HUDEP-2 (cell line): ENCODE data around the gene C1QBP.

Experiments
- DNase-seq, 76 experiments: peaks; one replicate each; lab custom pipeline; 2025; ENCODE audit not compliant: unreplicated experiment in 76 of 76; lab: John Stamatoyannopoulos, UW

Gene C1QBP

DNA sequence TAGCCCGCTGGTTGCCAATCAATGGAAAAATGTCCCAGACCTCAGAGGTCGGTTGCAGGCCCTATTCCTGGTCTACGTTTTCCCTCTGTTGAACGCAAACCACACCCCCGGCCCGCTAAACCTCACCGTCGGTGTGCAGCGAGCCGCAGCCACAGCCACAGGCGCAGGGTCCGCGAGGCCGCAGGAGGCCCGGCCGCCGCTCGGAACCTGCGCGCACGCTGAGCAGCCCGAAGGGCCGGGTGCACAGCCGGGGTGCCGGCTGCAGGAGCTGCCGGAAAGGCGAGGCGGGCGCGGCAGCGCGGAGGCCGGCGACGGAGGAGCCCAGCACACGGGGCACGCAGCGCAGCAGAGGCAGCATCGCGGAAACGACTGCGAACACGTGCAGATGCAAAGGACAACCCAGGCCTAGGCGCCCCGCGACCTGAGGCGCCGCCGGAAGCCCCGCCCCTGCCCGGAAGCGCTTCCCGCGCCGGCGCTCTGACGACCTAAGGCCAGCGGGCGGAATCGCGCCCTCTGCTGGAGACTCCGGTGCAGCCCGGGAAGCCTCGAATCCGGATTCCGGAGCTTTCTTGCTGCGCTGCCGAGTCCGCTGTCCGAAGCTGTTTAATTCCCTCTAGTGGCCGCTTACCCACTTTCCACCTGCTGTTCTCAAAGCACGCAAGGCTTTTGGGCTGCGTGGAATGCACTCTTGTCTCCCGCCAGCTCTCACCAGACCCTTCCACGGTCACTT is at the start of gene C1QBP:
Gene C1QBP (minus strand): TSS at position 440 of the 730 bp plus-strand sequence. CDS start 82 bp downstream, at position 358.
- DNase-seq, result peak in 74 of 76 experiments; percentile 42 to 94 (median 84)

DNA sequence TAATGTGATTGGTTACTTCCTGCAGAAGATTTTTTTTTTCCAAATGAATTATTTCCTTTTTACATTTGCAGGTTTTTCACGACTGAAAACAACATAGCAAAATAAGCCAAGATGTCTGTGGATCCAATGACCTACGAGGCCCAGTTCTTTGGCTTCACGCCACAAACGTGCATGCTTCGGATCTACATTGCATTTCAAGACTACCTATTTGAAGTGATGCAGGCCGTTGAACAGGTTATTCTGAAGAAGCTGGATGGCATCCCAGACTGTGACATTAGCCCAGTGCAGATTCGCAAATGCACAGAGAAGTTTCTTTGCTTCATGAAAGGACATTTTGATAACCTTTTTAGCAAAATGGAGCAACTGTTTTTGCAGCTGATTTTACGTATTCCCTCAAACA is 49.8 kb upstream of the C1QBP start:
- no peak for DNase-seq

DNA sequence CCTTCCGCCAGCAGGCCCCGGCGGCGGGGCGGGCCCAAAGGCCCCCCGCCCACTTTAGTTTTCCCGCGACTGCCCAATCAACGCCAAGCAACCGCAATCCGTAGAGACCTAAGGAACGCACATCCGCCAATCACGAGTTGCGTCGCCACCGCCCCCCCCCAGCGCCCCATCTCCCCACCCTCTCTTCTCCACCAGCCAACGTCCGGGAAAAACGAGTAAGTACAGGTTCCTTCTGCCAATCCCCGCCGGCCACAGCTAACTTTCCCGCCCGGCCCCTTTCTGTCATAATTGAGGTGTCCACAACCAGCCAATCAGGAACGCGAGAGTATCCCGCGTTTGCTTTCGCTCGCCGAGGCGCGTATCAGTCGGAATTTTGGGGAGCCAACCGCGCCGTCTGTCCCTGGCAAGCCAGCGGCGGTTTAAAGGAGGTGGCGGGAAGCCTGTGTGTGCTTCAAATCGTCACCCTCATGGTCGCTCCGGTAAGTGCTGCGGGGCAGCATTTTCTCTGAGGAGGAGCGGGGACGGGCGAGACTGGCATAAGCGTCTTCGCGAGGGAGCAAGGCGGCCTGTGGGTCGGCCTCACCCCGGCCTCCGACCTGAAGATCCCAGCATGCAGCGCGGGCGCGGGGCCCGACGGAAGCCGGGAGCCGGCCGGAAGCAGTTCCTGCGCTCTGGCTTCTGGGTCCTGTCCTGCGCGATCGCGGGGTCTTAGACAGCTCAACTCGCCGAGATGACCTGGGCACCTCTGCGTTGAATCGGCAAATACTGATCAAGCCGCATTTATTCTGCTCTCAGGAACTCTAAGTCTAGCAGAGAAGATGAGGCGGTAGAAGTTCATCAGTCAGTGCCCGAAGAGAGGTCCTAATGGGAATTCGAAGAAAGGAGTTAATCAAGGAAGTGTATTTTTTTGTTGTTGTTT is 47.5 kb upstream of the C1QBP start, which contains the start of gene MIS12:
Gene MIS12 (plus strand): TSS at position 361 of the 919 bp plus-strand sequence. CDS start 2,297 bp downstream, outside the sequence.
- DNase-seq, result peak in 75 of 76 experiments; percentile 84 to 99 (median 96)

DNA sequence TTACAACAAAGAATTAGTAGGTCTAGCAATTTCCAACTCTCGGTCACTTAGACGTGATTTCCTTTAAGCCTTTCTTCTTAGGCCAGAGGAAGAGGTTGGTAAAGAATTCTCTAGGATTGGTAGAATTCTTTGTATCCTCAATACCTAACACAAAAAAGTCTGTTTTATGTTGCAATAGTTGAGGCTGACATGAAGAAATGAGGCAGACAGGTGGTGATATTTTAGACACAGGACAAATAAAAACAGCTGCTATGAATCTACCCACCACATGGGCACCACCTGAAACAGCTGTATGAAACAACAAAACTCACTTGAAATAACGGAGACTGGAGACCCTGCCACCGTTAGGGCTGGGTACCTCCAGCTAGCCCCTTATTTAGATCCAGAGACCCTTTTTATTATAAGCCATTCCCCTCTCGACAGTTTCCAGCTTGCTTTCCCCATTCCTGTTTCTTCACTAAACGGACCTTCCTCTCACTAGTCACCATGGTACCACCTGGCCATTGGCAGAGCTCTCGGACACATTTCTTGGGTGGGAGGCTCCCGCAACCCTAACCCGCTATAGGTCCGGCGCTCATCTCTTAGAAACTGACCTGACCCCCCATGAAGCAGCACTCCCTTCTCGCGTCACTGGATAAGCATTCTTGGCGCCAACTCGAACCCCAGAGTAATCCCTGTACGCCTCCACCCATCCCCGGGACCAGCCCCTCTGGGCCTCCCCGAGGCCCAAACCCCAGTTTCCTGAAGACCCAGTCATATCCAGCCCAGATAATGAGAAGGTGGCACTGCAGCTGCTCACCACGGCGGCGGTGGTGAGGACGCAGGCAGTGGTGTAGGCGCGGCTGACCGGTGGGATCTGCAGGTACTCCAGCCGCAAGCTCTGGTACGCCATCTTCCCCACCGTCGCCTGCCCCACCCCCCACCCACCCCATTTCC is 46.6 kb upstream of the C1QBP start, which contains the start of gene DERL2:
Gene DERL2 (minus strand): TSS at position 909 of the 936 bp plus-strand sequence. CDS start 17 bp downstream, at position 892.
- peak in 18 of 76 experiments; percentile 17 to 69 (median 50) for DNase-seq

DNA sequence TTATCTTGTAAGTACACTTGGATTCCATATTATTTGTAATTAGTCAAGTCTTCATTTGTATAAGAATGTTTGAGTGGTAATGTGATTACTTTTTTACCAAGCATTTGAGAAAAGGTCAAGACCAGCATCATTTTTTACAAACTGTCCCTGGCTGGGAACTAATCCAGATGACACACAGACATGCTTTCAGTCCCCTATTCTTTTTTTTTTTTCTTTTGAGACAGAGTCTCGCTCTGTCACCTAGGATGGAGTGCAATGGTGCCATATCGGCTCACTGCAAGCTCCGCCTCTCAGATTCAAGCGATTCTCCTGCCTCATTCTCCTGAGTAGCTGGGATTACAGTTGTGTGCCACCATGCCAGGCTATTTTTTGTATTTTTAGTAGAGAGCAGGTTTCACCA is 42.5 kb upstream of the C1QBP start:
- no peak for DNase-seq

DNA sequence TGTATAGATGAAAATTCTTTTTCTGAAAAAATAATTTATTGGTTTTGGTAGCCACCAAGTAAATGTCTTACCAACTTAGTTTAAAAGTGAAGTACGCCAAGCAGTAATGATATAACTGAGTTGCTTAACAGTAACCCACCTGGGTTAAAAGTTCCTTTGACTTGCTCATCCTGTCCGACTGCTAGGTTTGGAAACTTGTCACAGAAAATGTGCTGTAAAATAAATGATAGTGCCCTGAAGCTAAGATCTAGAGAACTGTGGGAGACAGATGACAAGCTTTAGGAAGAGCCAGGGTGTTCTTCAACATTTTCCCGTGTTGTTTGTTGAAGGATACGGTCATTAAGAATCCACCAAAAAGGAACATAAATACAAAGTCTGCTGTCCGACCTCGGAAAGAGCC is 42.0 kb upstream of the C1QBP start:
- no peak for DNase-seq

DNA sequence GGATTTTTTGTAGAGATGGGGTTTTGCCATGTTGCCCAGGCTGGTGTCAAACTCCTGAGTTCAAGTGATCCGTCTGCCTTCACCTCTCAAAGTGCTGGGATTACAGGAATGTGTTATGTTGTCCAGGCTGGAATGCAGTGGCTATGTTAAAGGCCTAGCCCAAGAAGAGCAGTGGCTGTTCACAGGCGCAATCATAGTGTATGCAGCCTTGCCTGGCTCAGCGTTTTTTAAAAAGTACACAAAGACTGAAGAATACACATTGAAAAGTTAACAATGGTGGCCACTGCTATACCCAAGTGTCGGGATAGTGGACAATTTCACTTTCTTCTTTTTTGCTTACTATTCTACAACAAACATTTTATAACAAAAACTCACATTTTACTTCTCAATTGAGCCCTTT is 40.0 kb upstream of the C1QBP start:
- DNase-seq, result no peak

- DNase-seq, result no peak
Observed at GRCh38 chr17:5473906-5474305, 35.0 kb upstream of the C1QBP start.

DNA sequence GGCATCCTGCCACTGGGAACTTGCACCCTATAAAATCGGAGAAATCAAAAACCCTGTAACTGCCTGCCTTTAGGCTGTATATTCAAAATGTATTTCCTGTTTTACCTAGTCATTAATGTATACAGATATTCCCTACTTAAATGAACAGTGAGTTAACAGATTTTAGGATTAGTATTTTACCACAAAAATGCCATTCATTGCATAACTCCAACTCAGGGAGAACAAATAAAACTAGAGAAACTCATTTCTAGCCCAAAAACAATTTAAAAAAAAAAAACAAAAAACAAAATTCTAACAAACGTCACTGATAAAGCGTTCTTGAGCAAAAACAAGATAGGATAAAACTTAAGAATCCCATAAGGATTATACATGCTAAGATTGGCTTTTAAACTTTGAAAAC is 33.6 kb upstream of the C1QBP start:
- DNase-seq, result no peak

GRCh38 chr17:5468075-5468473 is 29.1 kb upstream of the C1QBP start:
- DNase-seq, result peak in 7 of 76 experiments; percentile 2 to 30 (median 9)

DNA sequence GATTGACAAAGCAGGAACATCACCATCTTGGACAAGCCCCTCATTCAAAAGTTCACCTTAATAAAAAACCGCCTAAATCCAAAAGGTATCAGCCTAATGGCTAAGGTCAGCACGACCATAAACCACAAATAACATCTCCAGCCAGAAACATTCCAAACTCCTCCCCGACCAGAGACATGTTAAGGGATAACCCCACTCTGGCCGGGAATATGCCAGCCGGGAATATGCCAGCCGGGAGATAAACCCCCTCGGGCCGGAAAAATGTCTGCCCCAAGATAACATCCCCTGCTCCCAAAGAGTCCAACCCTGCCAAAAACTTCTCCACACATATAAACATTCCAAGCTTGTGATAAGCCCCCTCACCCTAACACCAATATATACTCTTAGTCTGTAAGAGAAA is 28.5 kb upstream of the C1QBP start:
- no peak for DNase-seq

- DNase-seq, result no peak
Observed at GRCh38 chr17:5466295-5466694, 27.3 kb upstream of the C1QBP start.

GRCh38 chr17:5464717-5465507 is 26.0 kb upstream of the C1QBP start:
- DNase-seq, result no peak

GRCh38 chr17:5446786-5447185 is 7.8 kb upstream of the C1QBP start:
- no peak for DNase-seq

GRCh38 chr17:5444209-5444608 is 5.3 kb upstream of the C1QBP start:
- DNase-seq, result no peak

DNA sequence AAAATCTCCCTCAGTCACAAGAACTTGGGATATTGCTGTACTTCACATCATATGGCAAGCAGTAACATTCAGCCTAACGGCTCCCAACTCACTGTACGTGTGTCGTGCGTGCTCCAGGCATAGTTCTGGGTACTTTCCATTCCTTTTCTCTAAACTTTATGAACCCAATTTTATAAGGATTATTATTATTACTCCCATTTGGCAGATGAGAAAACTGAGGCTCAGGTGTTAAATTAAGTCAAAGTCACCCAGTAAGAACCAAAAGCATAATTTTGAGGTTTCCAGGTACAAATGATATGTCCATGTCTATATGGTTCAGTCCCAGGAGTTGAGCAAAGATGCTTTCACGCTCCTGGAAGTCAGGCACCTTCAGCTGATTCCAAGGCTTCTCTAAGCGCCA is 4.8 kb upstream of the C1QBP start:
- DNase-seq, result no peak

DNA sequence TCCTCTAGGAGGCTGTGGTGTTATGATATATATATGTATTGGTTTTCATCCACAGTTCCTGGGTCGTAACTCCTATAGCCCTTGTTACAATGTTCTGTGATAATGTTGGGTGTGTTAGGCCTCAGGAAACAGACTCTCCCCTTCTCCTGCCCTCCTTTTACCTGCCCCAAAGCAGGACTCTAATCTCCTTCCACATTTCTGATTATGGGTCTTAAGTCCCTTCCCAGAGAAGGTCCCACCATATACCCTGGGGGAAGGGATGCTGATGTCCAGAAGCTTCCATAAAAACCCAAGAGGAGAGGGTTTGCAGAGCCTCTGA is 450 bp upstream of the C1QBP start:
- no peak for DNase-seq

- DNase-seq, result no peak
Observed at GRCh38 chr17:5437721-5438317, 1.1 kb downstream of the C1QBP start.

DNA sequence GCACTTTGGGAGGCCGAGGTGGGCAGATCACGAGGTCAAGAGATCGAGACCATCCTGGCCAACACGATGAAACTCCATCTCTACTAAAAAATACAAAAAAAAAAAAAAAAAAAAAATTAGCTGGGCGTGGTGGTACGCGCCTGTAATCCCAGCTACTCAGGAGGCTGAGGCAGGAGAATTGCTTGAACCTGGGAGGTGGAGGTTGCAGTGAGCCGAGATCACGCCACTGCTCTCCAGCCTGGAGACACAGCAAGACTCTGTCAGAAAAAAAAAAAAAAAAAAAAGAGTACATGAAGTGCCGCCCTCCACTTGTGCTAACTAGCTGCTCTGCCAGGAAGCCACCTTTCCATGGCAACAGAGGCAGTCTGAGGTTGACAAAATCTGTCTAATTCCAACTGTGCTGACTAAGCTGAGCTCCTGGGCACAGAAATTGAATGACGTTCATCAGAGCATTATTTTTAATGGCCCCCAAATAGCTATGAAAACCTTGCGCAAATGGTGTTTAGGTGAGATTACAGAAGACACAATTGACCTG is 3.1 kb downstream of the C1QBP start:
- peak in 2 of 76 experiments; percentile 4 to 19 for DNase-seq
